ENCODE results near the gene FAU.
"Not testable (repeated sequence)": the region's sequence is repeated elsewhere in the genome, so short reads cannot be mapped to it uniquely, and the experiment has no call there.

The FAU gene

DNA sequence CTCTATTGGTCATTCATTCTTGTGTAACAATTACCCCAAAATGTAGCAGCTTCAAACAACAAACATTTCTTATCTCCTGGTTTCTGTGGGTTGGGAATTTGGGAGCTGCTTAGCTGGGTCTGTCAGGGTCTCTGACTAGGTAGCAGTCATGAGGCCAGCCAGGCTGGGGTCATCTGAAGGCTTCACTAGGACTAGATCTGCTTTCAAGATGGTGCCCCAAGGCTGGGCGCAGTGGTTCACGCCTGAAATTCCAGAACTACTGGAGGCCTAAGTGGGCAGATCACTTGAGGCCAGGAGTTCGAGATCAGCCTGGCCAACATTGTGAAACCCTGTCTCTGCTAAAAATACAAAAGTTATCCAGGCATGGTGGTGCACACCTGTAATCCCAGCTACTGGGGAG, 35.0 kb upstream of the FAU start:
- no peaks in the 10 kb centered on the region for H3K36me3 ChIP-seq
- H3K27ac ChIP-seq: no peak overlapping the region
- no peak overlapping the region for H3K4me3 ChIP-seq
- no peak for TF ChIP-seq CTCF (IDR thresholded peaks at IDR 0.05)
- no peaks in the 10 kb centered on the region for H3K4me1 ChIP-seq
- H3K27me3 ChIP-seq: no peaks in the 10 kb centered on the region
- H3K9me3 ChIP-seq: no peaks in the 10 kb centered on the region
- DNase-seq: no peak
- intact Hi-C loops (cut with DNase I; ENCODE audit: low total_unique reads): no loop called here

DNA sequence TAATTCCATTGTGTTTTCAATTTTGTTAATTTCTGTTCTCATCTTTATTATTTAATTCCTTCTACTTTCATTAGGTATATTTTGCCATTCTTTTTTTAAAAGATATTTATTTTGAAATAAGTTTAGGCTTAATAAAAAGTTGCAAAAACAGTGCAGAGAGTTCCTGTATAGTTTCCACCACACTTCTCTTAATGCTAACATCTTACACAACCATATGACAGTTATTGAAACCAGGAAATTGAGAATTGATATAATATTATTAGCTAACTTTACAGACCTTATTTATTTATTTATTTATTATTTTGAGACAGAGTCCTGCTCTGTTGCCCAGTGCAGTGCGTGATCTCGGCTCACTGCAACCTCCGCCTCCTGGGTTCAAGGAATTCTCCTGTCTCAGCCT, 34.3 kb upstream of the FAU start:
- TF ChIP-seq CTCF (IDR thresholded peaks at IDR 0.05): no peak
- H3K4me3 ChIP-seq: no peak overlapping the region
- H3K27ac ChIP-seq: no peak overlapping the region
- DNase-seq: no peak
- intact Hi-C loops (cut with DNase I; ENCODE audit: low total_unique reads): no loop called here
- no peaks in the 10 kb centered on the region for H3K9me3 ChIP-seq
- peaks cover 0 to under 1% (median 0%) of the 10 kb centered on the region in 4 donors for H3K4me1 ChIP-seq
- no peaks in the 10 kb centered on the region for H3K27me3 ChIP-seq
- H3K36me3 ChIP-seq: no peaks in the 10 kb centered on the region

- DNase-seq: no peak
- no peaks in the 10 kb centered on the region for H3K36me3 ChIP-seq
- H3K27ac ChIP-seq: peak overlapping the region in 1 of 2 donors; percentile 58
- no peak overlapping the region for H3K4me3 ChIP-seq
- no peaks in the 10 kb centered on the region for H3K27me3 ChIP-seq
- intact Hi-C loops (cut with DNase I; ENCODE audit: low total_unique reads): no loop called here
- no peak for TF ChIP-seq CTCF (IDR thresholded peaks at IDR 0.05)
- peaks cover 0 to 16% (median 12%) of the 10 kb centered on the region in 4 donors for H3K4me1 ChIP-seq
- no peaks in the 10 kb centered on the region for H3K9me3 ChIP-seq
Observed at GRCh38 chr11:65152122-65152521, 30.2 kb upstream of the FAU start.

DNA sequence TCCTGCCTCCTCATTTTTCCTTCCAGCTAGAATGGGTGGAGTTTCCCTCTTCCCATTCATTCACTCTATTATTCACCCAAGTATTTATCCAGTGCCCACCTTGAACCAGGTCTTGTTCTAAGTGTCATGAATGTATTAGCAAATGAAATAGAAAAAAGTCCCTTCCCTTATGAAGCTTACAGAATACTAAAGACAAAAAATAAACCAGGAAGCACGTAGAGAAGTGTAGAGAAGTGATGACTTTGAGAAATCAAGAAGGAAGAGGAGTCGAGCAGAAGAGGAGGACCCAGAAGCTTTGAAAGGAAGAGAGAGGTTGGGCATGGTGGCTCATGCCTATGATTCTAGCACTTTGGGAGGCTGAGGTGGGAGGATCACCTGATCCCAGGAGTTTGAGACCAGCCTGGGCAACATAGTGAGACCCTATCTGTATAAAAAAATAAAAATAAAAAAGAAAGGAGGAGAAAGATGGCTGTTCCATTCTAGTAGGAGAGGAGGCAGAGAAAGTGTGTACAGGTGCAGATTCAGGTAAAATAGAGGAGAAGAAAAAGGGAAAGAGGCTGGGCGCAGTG, 29.5 kb upstream of the FAU start:
- intact Hi-C loops (cut with DNase I; ENCODE audit: low total_unique reads): no loop called here
- DNase-seq: no peak
- Histone ChIP-seq H3K4me1 (peaks cover 0 to 16% (median 12%) of the 10 kb centered on the region in 4 donors), H3K9me3 (no peaks in the 10 kb centered on the region), H3K27ac (peak overlapping the region; percentile 54 to 58), H3K4me3 (no peak overlapping the region), H3K36me3 (no peaks in the 10 kb centered on the region), H3K27me3 (no peaks in the 10 kb centered on the region)
- no peak for TF ChIP-seq CTCF (IDR thresholded peaks at IDR 0.05)

DNA sequence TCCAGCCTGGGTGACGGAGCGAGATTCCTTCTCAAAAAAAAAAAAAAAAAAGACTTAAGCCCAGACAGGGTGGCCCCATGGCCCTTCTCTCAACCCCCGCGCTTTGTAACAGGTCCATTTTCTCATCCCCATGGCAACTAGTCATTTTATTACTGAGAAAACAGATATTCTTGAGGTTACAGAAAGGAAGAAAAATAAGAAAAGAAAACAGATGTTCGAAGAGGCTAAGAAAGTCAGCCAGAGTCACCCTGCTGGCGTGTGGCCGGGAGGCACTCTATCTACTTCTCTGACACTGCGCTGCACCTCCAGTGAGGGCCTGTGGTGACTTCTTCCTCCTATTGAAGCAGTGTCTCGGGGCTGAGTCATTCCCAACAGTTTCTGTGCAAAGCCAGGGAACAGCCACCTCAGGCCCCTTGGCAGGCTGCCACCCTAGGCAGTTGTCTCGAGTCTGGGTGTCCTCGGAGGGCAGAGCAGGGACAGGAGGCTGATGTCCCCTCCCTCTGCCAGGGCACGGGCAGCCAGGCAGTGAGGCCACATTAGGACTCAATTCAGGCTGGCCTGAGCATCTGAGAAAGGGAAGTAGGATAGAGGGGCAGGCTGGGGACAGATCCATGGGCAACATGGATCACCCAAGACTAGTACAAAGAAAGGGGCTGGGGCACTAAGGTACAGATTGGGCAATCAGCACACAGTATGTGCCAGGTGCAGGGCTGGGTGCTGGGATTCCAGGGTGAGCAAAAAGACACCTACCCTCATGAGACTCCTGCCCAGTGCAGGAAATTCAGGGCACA, 28.8 kb upstream of the FAU start:
- peak; percentile 87 to 96 for DNase-seq
- intact Hi-C loops (cut with DNase I; ENCODE audit: low total_unique reads): no loop called here

GRCh38 chr11:65150131-65150508, 28.2 kb upstream of the FAU start:
- H3K36me3 ChIP-seq; DNase-seq; H3K4me3 ChIP-seq; intact Hi-C loops (cut with DNase I; ENCODE audit: low total_unique reads); H3K9me3 ChIP-seq; H3K27me3 ChIP-seq: not testable (repeated sequence)
- H3K27ac ChIP-seq: peak overlapping the region; percentile 54 to 58
- peaks cover 0 to 16% (median 12%) of the 10 kb centered on the region in 4 donors for H3K4me1 ChIP-seq

More for the DNA sequence above, 28.8 kb upstream of the FAU start:
- Histone ChIP-seq H3K27ac (peak overlapping the region; percentile 54 to 58), H3K4me1 (peaks cover 0 to 16% (median 12%) of the 10 kb centered on the region in 4 donors), H3K27me3 (no peaks in the 10 kb centered on the region), H3K4me3 (no peak overlapping the region), H3K9me3 (no peaks in the 10 kb centered on the region), H3K36me3 (no peaks in the 10 kb centered on the region)
- no peak for TF ChIP-seq CTCF (IDR thresholded peaks at IDR 0.05)
